ENCODE measurements around the gene ARHGAP10.

The ARHGAP10 gene

GRCh38 chr4:147826288-147826646, 94.4 kb downstream of the ARHGAP10 start:
- DNase-seq (ENCODE audit: low read depth in 2 of 2), result no peak

- no peak for DNase-seq (ENCODE audit: low read depth in 2 of 2)
Observed at GRCh38 chr4:147828331-147828905, 96.5 kb downstream of the ARHGAP10 start.

GRCh38 chr4:147829401-147830101, 97.7 kb downstream of the ARHGAP10 start:
- no peak for DNase-seq (ENCODE audit: low read depth in 2 of 2)

- DNase-seq (ENCODE audit: low read depth in 2 of 2), result no peak
Observed at GRCh38 chr4:147830102-147830463, 98.2 kb downstream of the ARHGAP10 start.

- DNase-seq (ENCODE audit: low read depth in 2 of 2), result no peak
Observed at GRCh38 chr4:147830987-147831386, 99.1 kb downstream of the ARHGAP10 start.

- DNase-seq (ENCODE audit: low read depth in 2 of 2), result no peak
Observed at GRCh38 chr4:147831551-147832171, 99.8 kb downstream of the ARHGAP10 start.

GRCh38 chr4:147833254-147833653, 101.4 kb downstream of the ARHGAP10 start:
- DNase-seq (ENCODE audit: low read depth in 2 of 2), result no peak

GRCh38 chr4:147833741-147834140, 101.9 kb downstream of the ARHGAP10 start:
- DNase-seq (ENCODE audit: low read depth in 2 of 2), result no peak

- DNase-seq (ENCODE audit: low read depth in 2 of 2), result no peak
Observed at GRCh38 chr4:147834480-147834879, 102.6 kb downstream of the ARHGAP10 start.

- no peak for DNase-seq (ENCODE audit: low read depth in 2 of 2)
Observed at GRCh38 chr4:147836807-147837206, 104.9 kb downstream of the ARHGAP10 start.

GRCh38 chr4:147837435-147837834, 105.5 kb downstream of the ARHGAP10 start:
- DNase-seq (ENCODE audit: low read depth in 2 of 2), result no peak

- DNase-seq (ENCODE audit: low read depth in 2 of 2), result no peak
Observed at GRCh38 chr4:147837854-147838253, 106.0 kb downstream of the ARHGAP10 start.

- no peak for DNase-seq (ENCODE audit: low read depth in 2 of 2)
Observed at GRCh38 chr4:147839200-147839599, 107.3 kb downstream of the ARHGAP10 start.

- no peak for DNase-seq (ENCODE audit: low read depth in 2 of 2)
Observed at GRCh38 chr4:147839663-147840062, 107.8 kb downstream of the ARHGAP10 start.

GRCh38 chr4:147840838-147841738, 109.2 kb downstream of the ARHGAP10 start:
- no peak for DNase-seq (ENCODE audit: low read depth in 2 of 2)

- DNase-seq (ENCODE audit: low read depth in 2 of 2), result no peak
Observed at GRCh38 chr4:147842573-147842972, 110.7 kb downstream of the ARHGAP10 start.

GRCh38 chr4:147843162-147843561, 111.3 kb downstream of the ARHGAP10 start:
- DNase-seq (ENCODE audit: low read depth in 2 of 2), result no peak

- no peak for DNase-seq (ENCODE audit: low read depth in 2 of 2)
Observed at GRCh38 chr4:147844781-147845180, 112.9 kb downstream of the ARHGAP10 start.

- no peak for DNase-seq (ENCODE audit: low read depth in 2 of 2)
Observed at GRCh38 chr4:147846318-147847155, 114.6 kb downstream of the ARHGAP10 start.

GRCh38 chr4:147847751-147848590, 116.1 kb downstream of the ARHGAP10 start:
- no peak for DNase-seq (ENCODE audit: low read depth in 2 of 2)

Measured in stimulated activated CD8-positive, alpha-beta memory T cell treated with anti-CD3 and anti-CD28 coated beads, Interleukin-2, amount 100 ng/mL, for 1 hour (primary cell).